ENCODE data around the gene COCH. TPM values are rescaled to one million over a fixed set of nuclear protein-coding genes. Genes with fewer than 3 reads are reported as not detected.

Gene COCH
- total RNA-seq, 1 experiment from 2014 or later, result 4.2 TPM

GRCh38 chr14:30829853-30830252 lies 44.5 kb upstream of the COCH start:
- no peaks in the 10 kb centered on the region for H3K9me3 ChIP-seq (ENCODE audit: low read length)
- no peak overlapping the region for H3K9ac ChIP-seq (ENCODE audit: low read length)
- no peaks in the 10 kb centered on the region for H3K27me3 ChIP-seq (ENCODE audit: low read length)
- H4K20me1 ChIP-seq (ENCODE audit: low read length), result no peaks in the 10 kb centered on the region
- H2AFZ ChIP-seq (ENCODE audit: low read length), result no peak overlapping the region
- intact Hi-C loops (cut with micrococcal nuclease), result no loop called here
- H3K36me3 ChIP-seq (ENCODE audit: low read depth, low read length), result no peaks in the 10 kb centered on the region
- no peaks in the 10 kb centered on the region for H3K79me2 ChIP-seq (ENCODE audit: low read length)
- H3K4me1 ChIP-seq (ENCODE audit: insufficient read depth, low read length), result no peaks in the 10 kb centered on the region
- no TSS peak for BruUV-seq (replicated peaks)
- ChIA-PET CTCF (no interaction called here), POLR2A (ENCODE audit: unreplicated experiment) (no interaction called here)
- no peak for DNase-seq
- no peak overlapping the region for H3K4me3 ChIP-seq (ENCODE audit: low read length)
- TF ChIP-seq CTCF (conservative IDR thresholded peaks at IDR 0.05; ENCODE audit: low read depth, low read length) (no peak), EZH2phosphoT487 (IDR thresholded peaks at IDR 0.05; ENCODE audit: borderline replicate concordance, low read length) (no peak), EZH2 (IDR thresholded peaks at IDR 0.05; ENCODE audit: low read length, unreplicated experiment) (no peak)
- ATAC-seq, result no peak
- no peaks in the 10 kb centered on the region for H3K9me2 ChIP-seq (replicated peaks; ENCODE audit: low read length)
- H3F3A ChIP-seq (ENCODE audit: low read length, unreplicated experiment), result no peaks in the 10 kb centered on the region
- H3K4me2 ChIP-seq (ENCODE audit: low read length), result no peak overlapping the region
- H3K27ac ChIP-seq (ENCODE audit: low read length), result no peak overlapping the region

- H3K36me3 ChIP-seq (ENCODE audit: low read depth, low read length), result no peaks in the 10 kb centered on the region
- CTCF ChIA-PET, result no interaction called here
- POLR2A ChIA-PET (ENCODE audit: unreplicated experiment), result no interaction called here
Measured at GRCh38 chr14:30834353-30834752, 40.0 kb upstream of the COCH start.

GRCh38 chr14:30838351-30838750 lies 36.0 kb upstream of the COCH start:
- intact Hi-C loops (cut with micrococcal nuclease), result no loop called here
- H3K9ac ChIP-seq (ENCODE audit: low read length), result no peak overlapping the region
- no peak overlapping the region for H3K4me2 ChIP-seq (ENCODE audit: low read length)
- no peaks in the 10 kb centered on the region for H3K79me2 ChIP-seq (ENCODE audit: low read length)
- H3K4me3 ChIP-seq (ENCODE audit: low read length), result no peak overlapping the region
- H4K20me1 ChIP-seq (ENCODE audit: low read length), result no peaks in the 10 kb centered on the region
- no peak for DNase-seq
- H3K9me2 ChIP-seq (replicated peaks; ENCODE audit: low read length), result no peaks in the 10 kb centered on the region
- H3K27me3 ChIP-seq (ENCODE audit: low read length), result no peaks in the 10 kb centered on the region
- H3F3A ChIP-seq (ENCODE audit: low read length, unreplicated experiment), result no peaks in the 10 kb centered on the region
- ATAC-seq, result no peak
- H3K9me3 ChIP-seq (ENCODE audit: low read length), result no peaks in the 10 kb centered on the region
- H3K4me1 ChIP-seq (ENCODE audit: insufficient read depth, low read length), result no peaks in the 10 kb centered on the region
- no TSS peak for BruUV-seq (replicated peaks)
- POLR2A ChIA-PET (ENCODE audit: unreplicated experiment), result no interaction called here
- no peak overlapping the region for H2AFZ ChIP-seq (ENCODE audit: low read length)
- no peaks in the 10 kb centered on the region for H3K36me3 ChIP-seq (ENCODE audit: low read depth, low read length)
- no peak overlapping the region for H3K27ac ChIP-seq (ENCODE audit: low read length)
- CTCF ChIA-PET, result no interaction called here
- TF ChIP-seq CTCF (conservative IDR thresholded peaks at IDR 0.05; ENCODE audit: low read depth, low read length) (no peak), EZH2phosphoT487 (IDR thresholded peaks at IDR 0.05; ENCODE audit: borderline replicate concordance, low read length) (no peak), EZH2 (IDR thresholded peaks at IDR 0.05; ENCODE audit: low read length, unreplicated experiment) (no peak)

More at GRCh38 chr14:30834353-30834752, 40.0 kb upstream of the COCH start:
- H3F3A ChIP-seq (ENCODE audit: low read length, unreplicated experiment), result no peaks in the 10 kb centered on the region
- H3K9me2 ChIP-seq (replicated peaks; ENCODE audit: low read length), result no peaks in the 10 kb centered on the region
- no TSS peak for BruUV-seq (replicated peaks)
- H3K27ac ChIP-seq (ENCODE audit: low read length), result no peak overlapping the region
- intact Hi-C loops (cut with micrococcal nuclease), result no loop called here
- no peaks in the 10 kb centered on the region for H4K20me1 ChIP-seq (ENCODE audit: low read length)
- ATAC-seq (no peak), DNase-seq (no peak)
- H3K9ac ChIP-seq (ENCODE audit: low read length), result no peak overlapping the region
- no peaks in the 10 kb centered on the region for H3K4me1 ChIP-seq (ENCODE audit: insufficient read depth, low read length)
- no peaks in the 10 kb centered on the region for H3K9me3 ChIP-seq (ENCODE audit: low read length)
- H3K79me2 ChIP-seq (ENCODE audit: low read length), result no peaks in the 10 kb centered on the region
- no peak overlapping the region for H2AFZ ChIP-seq (ENCODE audit: low read length)
- TF ChIP-seq EZH2 (IDR thresholded peaks at IDR 0.05; ENCODE audit: low read length, unreplicated experiment) (no peak), CTCF (conservative IDR thresholded peaks at IDR 0.05; ENCODE audit: low read depth, low read length) (no peak)
- H3K4me2 ChIP-seq (ENCODE audit: low read length), result no peak overlapping the region
- H3K4me3 ChIP-seq (ENCODE audit: low read length), result no peak overlapping the region
- no peaks in the 10 kb centered on the region for H3K27me3 ChIP-seq (ENCODE audit: low read length)
